ENCODE results near the gene PACRG. TPM values are rescaled to one million over a fixed set of nuclear protein-coding genes. Genes with fewer than 3 reads are reported as not detected.

Gene PACRG
- total and polyA plus RNA-seq, 2 experiments from 2014 or later, result 0.17 to 0.68 TPM

GRCh38 chr6:163329991-163330390 lies 602.2 kb downstream of the PACRG start:
- H3K27me3 Mint-ChIP-seq (ENCODE audit: insufficient read depth, low read depth, poor library complexity), result peaks cover 6% of the 10 kb centered on the region
- H3K36me3 ChIP-seq (ENCODE audit: insufficient read depth), result no peaks in the 10 kb centered on the region
- H3K9me3 Mint-ChIP-seq, result peaks cover 7% of the 10 kb centered on the region; the same call in 1 of the 3 replicates
- H3K27ac Mint-ChIP-seq, result no peak overlapping the region
- peaks cover 4% of the 10 kb centered on the region for H3K4me1 Mint-ChIP-seq
- H3K36me3 Mint-ChIP-seq (ENCODE audit: low read depth), result peaks cover 3% of the 10 kb centered on the region; the same call in 2 of the 3 replicates
- DNase-seq (ENCODE audit: low spot score) (peak; percentile 24), ATAC-seq (peak; percentile 58)
- peak overlapping the region; percentile 88; the same call in 1 of the 2 replicates for H2AFZ ChIP-seq
- no peak overlapping the region for H3K4me3 Mint-ChIP-seq
- H3K4me3 ChIP-seq, result no peak overlapping the region
- H3K4me1 ChIP-seq (ENCODE audit: insufficient read depth), result no peaks in the 10 kb centered on the region
- H3K9me2 ChIP-seq (ENCODE audit: insufficient read depth), result no peaks in the 10 kb centered on the region
- H4K20me1 ChIP-seq (replicated peaks; ENCODE audit: insufficient read depth), result no peaks in the 10 kb centered on the region
- no peak for TF ChIP-seq POLR2AphosphoS5 (IDR thresholded peaks at IDR 0.05; ENCODE audit: low read depth)
- no peak for TF ChIP-seq EZH2 (IDR thresholded peaks at IDR 0.05; ENCODE audit: low read depth, unreplicated experiment)
- TF ChIP-seq ETS1 (IDR thresholded peaks at IDR 0.05), result no peak
- TF ChIP-seq JUNB (IDR thresholded peaks at IDR 0.05; ENCODE audit: unreplicated experiment), result no peak
- TF ChIP-seq ZNF331 (CRISPR knock-in tag; IDR thresholded peaks at IDR 0.05; ENCODE audit: low read depth), result no peak
- no peak for TF ChIP-seq ZNF114 (CRISPR knock-in tag; IDR thresholded peaks at IDR 0.05)
- TF ChIP-seq CREB1 (CRISPR knock-in tag; IDR thresholded peaks at IDR 0.05; ENCODE audit: low read depth), result no peak
- TF ChIP-seq NANOG (IDR thresholded peaks at IDR 0.05; ENCODE audit: borderline replicate concordance), result no peak
- no peak for TF ChIP-seq STAT1 (IDR thresholded peaks at IDR 0.05; ENCODE audit: unreplicated experiment)
- no peak overlapping the region for H3K4me2 ChIP-seq
- H3K79me2 ChIP-seq (replicated peaks; ENCODE audit: insufficient read depth), result no peaks in the 10 kb centered on the region
- no peak overlapping the region for H3K27ac ChIP-seq (ENCODE audit: low read depth)
- H3F3A ChIP-seq (replicated peaks; ENCODE audit: low read depth), result no peaks in the 10 kb centered on the region
- H3K27me3 ChIP-seq (ENCODE audit: insufficient read depth), result no peaks in the 10 kb centered on the region

GRCh38 chr6:163331245-163331644 lies 603.5 kb downstream of the PACRG start:
- Mint-ChIP-seq H3K36me3 (ENCODE audit: low read depth) (peaks cover 3% of the 10 kb centered on the region; the same call in 2 of the 3 replicates), H3K4me3 (no peak overlapping the region), H3K4me1 (peaks cover 5% of the 10 kb centered on the region), H3K9me3 (peaks cover 7% of the 10 kb centered on the region; the same call in 1 of the 3 replicates), H3K27me3 (ENCODE audit: insufficient read depth, low read depth, poor library complexity) (peaks cover 9% of the 10 kb centered on the region), H3K27ac (no peak overlapping the region)
- H3K79me2 ChIP-seq (replicated peaks; ENCODE audit: insufficient read depth), result no peaks in the 10 kb centered on the region
- ATAC-seq, result no peak
- H3K36me3 ChIP-seq (ENCODE audit: insufficient read depth), result no peaks in the 10 kb centered on the region
- H2AFZ ChIP-seq, result no peak overlapping the region
- H3K4me2 ChIP-seq, result no peak overlapping the region
- no peak for DNase-seq (ENCODE audit: low spot score)
- H3K4me1 ChIP-seq (ENCODE audit: insufficient read depth), result no peaks in the 10 kb centered on the region
- H4K20me1 ChIP-seq (replicated peaks; ENCODE audit: insufficient read depth), result no peaks in the 10 kb centered on the region
- H3K9me2 ChIP-seq (ENCODE audit: insufficient read depth), result no peaks in the 10 kb centered on the region
- H3K27ac ChIP-seq (ENCODE audit: low read depth), result no peak overlapping the region
- no peak overlapping the region for H3K4me3 ChIP-seq
- no peaks in the 10 kb centered on the region for H3F3A ChIP-seq (replicated peaks; ENCODE audit: low read depth)
- no peaks in the 10 kb centered on the region for H3K27me3 ChIP-seq (ENCODE audit: insufficient read depth)
- TF ChIP-seq ZNF114 (CRISPR knock-in tag; IDR thresholded peaks at IDR 0.05) (no peak), STAT1 (IDR thresholded peaks at IDR 0.05; ENCODE audit: unreplicated experiment) (no peak), REST (IDR thresholded peaks at IDR 0.05; ENCODE audit: unreplicated experiment) (no peak), EZH2 (IDR thresholded peaks at IDR 0.05; ENCODE audit: low read depth, unreplicated experiment) (no peak), ZNF462 (CRISPR knock-in tag; IDR thresholded peaks at IDR 0.05) (no peak), CREB1 (CRISPR knock-in tag; IDR thresholded peaks at IDR 0.05; ENCODE audit: low read depth) (no peak), NANOG (IDR thresholded peaks at IDR 0.05; ENCODE audit: borderline replicate concordance) (no peak)
